GM18867 (cell line): Measurements from ENCODE around the gene TBXAS1.

Experiments used
- ATAC-seq: cut with Tn5 transposase; IDR thresholded peaks from one replicate; pipeline ENCODE4 v1.9.1; 2021; ENCODE audit warnings: mild to moderate bottlenecking, moderate library complexity; ENCODE audit not compliant: unreplicated experiment

The TBXAS1 gene

GRCh38 chr7:139942636-139943035 lies 113.6 kb downstream of the TBXAS1 start:
- ATAC-seq = no peak

- no peak for ATAC-seq
Measured at GRCh38 chr7:139943401-139943800, 114.3 kb downstream of the TBXAS1 start.

- ATAC-seq = no peak
Measured at GRCh38 chr7:139944248-139944647, 115.2 kb downstream of the TBXAS1 start.

GRCh38 chr7:139946533-139946932 lies 117.5 kb downstream of the TBXAS1 start:
- ATAC-seq = peak; percentile 73

- no peak for ATAC-seq
Measured at GRCh38 chr7:139947021-139947420, 118.0 kb downstream of the TBXAS1 start.

GRCh38 chr7:139948167-139948566 lies 119.1 kb downstream of the TBXAS1 start:
- ATAC-seq = no peak

- no peak for ATAC-seq
Measured at GRCh38 chr7:139948587-139949335, 119.7 kb downstream of the TBXAS1 start.

GRCh38 chr7:139949629-139950028 lies 120.6 kb downstream of the TBXAS1 start:
- ATAC-seq = no peak

GRCh38 chr7:139950881-139951525 lies 121.9 kb downstream of the TBXAS1 start:
- ATAC-seq = no peak

GRCh38 chr7:139953229-139953628 lies 124.2 kb downstream of the TBXAS1 start:
- no peak for ATAC-seq

GRCh38 chr7:139955109-139955820 lies 126.2 kb downstream of the TBXAS1 start:
- ATAC-seq = no peak

- no peak for ATAC-seq
Measured at GRCh38 chr7:139958599-139959284, 129.7 kb downstream of the TBXAS1 start.

- no peak for ATAC-seq
Measured at GRCh38 chr7:139959285-139959628, 130.2 kb downstream of the TBXAS1 start.

- ATAC-seq = no peak
Measured at GRCh38 chr7:139959718-139960117, 130.7 kb downstream of the TBXAS1 start.

GRCh38 chr7:139960157-139960556 lies 131.1 kb downstream of the TBXAS1 start:
- ATAC-seq = no peak

GRCh38 chr7:139965942-139966628 lies 137.0 kb downstream of the TBXAS1 start:
- ATAC-seq = no peak

GRCh38 chr7:139966949-139967348 lies 137.9 kb downstream of the TBXAS1 start:
- no peak for ATAC-seq

GRCh38 chr7:139968931-139969330 lies 139.9 kb downstream of the TBXAS1 start:
- no peak for ATAC-seq

GRCh38 chr7:139972029-139972428 lies 143.0 kb downstream of the TBXAS1 start:
- no peak for ATAC-seq

- ATAC-seq = no peak
Measured at GRCh38 chr7:139973101-139974050, 144.3 kb downstream of the TBXAS1 start.
